ENCODE data around the gene PRKN. TPM values are rescaled to one million over a fixed set of nuclear protein-coding genes. Genes with fewer than 3 reads are reported as not detected.

PRKN gene
- total RNA-seq, 6 experiments from 2014 or later = 0.32 TPM; not detected in 5

- no peak overlapping the region for H3K27ac Mint-ChIP-seq
- TF ChIP-seq CTCF (IDR thresholded peaks at IDR 0.05) = no peak
- H3K9me3 Mint-ChIP-seq = peaks cover 58% of the 10 kb centered on the region
- H3K27me3 Mint-ChIP-seq (ENCODE audit: insufficient read depth) = no peaks in the 10 kb centered on the region; the same call in 1 of the 2 replicates
- no peak for DNase-seq
- H3K36me3 Mint-ChIP-seq (ENCODE audit: low read depth) = peaks cover 7% of the 10 kb centered on the region
- no peaks in the 10 kb centered on the region for H3K4me1 Mint-ChIP-seq (ENCODE audit: low read depth)
- H3K4me3 Mint-ChIP-seq = no peak overlapping the region
Measured at GRCh38 chr6:161547617-161548016, 1179.9 kb downstream of the PRKN start.

- H3K4me3 Mint-ChIP-seq = no peak overlapping the region
- H3K27me3 Mint-ChIP-seq (ENCODE audit: insufficient read depth) = no peaks in the 10 kb centered on the region; the same call in 1 of the 2 replicates
- TF ChIP-seq CTCF (IDR thresholded peaks at IDR 0.05) = no peak
- H3K4me1 Mint-ChIP-seq (ENCODE audit: low read depth) = no peaks in the 10 kb centered on the region
- H3K27ac Mint-ChIP-seq = no peak overlapping the region
- H3K9me3 Mint-ChIP-seq = peaks cover 57% of the 10 kb centered on the region
- peaks cover 4% of the 10 kb centered on the region for H3K36me3 Mint-ChIP-seq (ENCODE audit: low read depth)
- no peak for DNase-seq
Measured at GRCh38 chr6:161546632-161547031, 1180.9 kb downstream of the PRKN start.

- Mint-ChIP-seq H3K9me3 (peaks cover 48% of the 10 kb centered on the region), H3K36me3 (ENCODE audit: low read depth) (no peaks in the 10 kb centered on the region; the same call in 1 of the 2 replicates), H3K4me1 (ENCODE audit: low read depth) (no peaks in the 10 kb centered on the region), H3K27me3 (ENCODE audit: insufficient read depth) (no peaks in the 10 kb centered on the region), H3K4me3 (no peak overlapping the region), H3K27ac (no peak overlapping the region)
- no peak for DNase-seq
- TF ChIP-seq CTCF (IDR thresholded peaks at IDR 0.05) = no peak
Measured at GRCh38 chr6:161545741-161546140, 1181.8 kb downstream of the PRKN start.

- no peak overlapping the region for H3K4me3 Mint-ChIP-seq
- no peak for DNase-seq
- no peaks in the 10 kb centered on the region; the same call in 1 of the 2 replicates for H3K36me3 Mint-ChIP-seq (ENCODE audit: low read depth)
- H3K9me3 Mint-ChIP-seq = peaks cover 41% of the 10 kb centered on the region
- H3K27me3 Mint-ChIP-seq (ENCODE audit: insufficient read depth) = no peaks in the 10 kb centered on the region
- no peak for TF ChIP-seq CTCF (IDR thresholded peaks at IDR 0.05)
- no peak overlapping the region for H3K27ac Mint-ChIP-seq
- no peaks in the 10 kb centered on the region for H3K4me1 Mint-ChIP-seq (ENCODE audit: low read depth)
Measured at GRCh38 chr6:161544801-161545480, 1182.6 kb downstream of the PRKN start.

- DNase-seq = no peak
- H3K27me3 Mint-ChIP-seq (ENCODE audit: insufficient read depth) = no peaks in the 10 kb centered on the region
- no peaks in the 10 kb centered on the region; the same call in 1 of the 2 replicates for H3K36me3 Mint-ChIP-seq (ENCODE audit: low read depth)
- TF ChIP-seq CTCF (IDR thresholded peaks at IDR 0.05) = no peak
- H3K4me1 Mint-ChIP-seq (ENCODE audit: low read depth) = no peaks in the 10 kb centered on the region
- no peak overlapping the region for H3K27ac Mint-ChIP-seq
- H3K9me3 Mint-ChIP-seq = peaks cover 36% of the 10 kb centered on the region
- H3K4me3 Mint-ChIP-seq = no peak overlapping the region
Measured at GRCh38 chr6:161543684-161544309, 1183.8 kb downstream of the PRKN start.
